ENCODE results near the gene DDX1. TPM values are rescaled to one million over a fixed set of nuclear protein-coding genes. Genes with fewer than 3 reads are reported as not detected.

Gene DDX1
- total and polyA plus RNA-seq, 2 donors (not counting 1 experiment from before 2014, with no cell fraction given): 13.2 to 52.6 TPM

GRCh38 chr2:15645300-15645699, 53.6 kb downstream of the DDX1 start:
- Mint-ChIP-seq H3K27ac (no peak overlapping the region), H3K4me1 (peaks cover 1% of the 10 kb centered on the region), H3K4me3 (no peak overlapping the region), H3K9me3 (ENCODE audit: insufficient read depth) (peaks cover 6% of the 10 kb centered on the region), H3K27me3 (peaks cover 9% of the 10 kb centered on the region)
- Histone ChIP-seq H3K4me1 (ENCODE audit: control insufficient read depth in 2 of 2, insufficient read depth in 2 of 2, low read length in 2 of 2) (no peaks in the 10 kb centered on the region), H3K9ac (ENCODE audit: low read length) (no peak overlapping the region), H3K79me2 (ENCODE audit: control insufficient read depth, insufficient read depth, low read length) (no peaks in the 10 kb centered on the region), H3K4me2 (replicated peaks; ENCODE audit: low read depth, low read length, poor library complexity, severe bottlenecking) (no peak overlapping the region), H3K36me3 (replicated peaks in 1 of 2; ENCODE audit: control extremely low read depth in 1 of 2, control insufficient read depth in 1 of 2, extremely low read depth in 1 of 2, insufficient read depth in 2 of 2, low read length in 1 of 2) (peaks cover 0 to 5% of the 10 kb centered on the region in 2 experiments), H3K27ac (ENCODE audit: low read length in 2 of 2) (no peak overlapping the region), H3K4me3 (ENCODE audit: control extremely low read depth in 1 of 5, extremely low read depth in 1 of 5, insufficient read depth in 1 of 5, low read depth in 2 of 5, low read length in 4 of 5) (no peak overlapping the region), H2AFZ (ENCODE audit: insufficient read depth, low read depth, low read length, poor library complexity, severe bottlenecking) (no peak overlapping the region), H3K9me3 (ENCODE audit: control extremely low read depth in 1 of 3, control insufficient read depth in 2 of 3, insufficient read depth in 1 of 3, low read length in 2 of 3) (peaks cover 0 to 5% (median 0%) of the 10 kb centered on the region in 3 donors), H4K20me1 (ENCODE audit: control insufficient read depth, insufficient read depth, low read length, poor library complexity, severe bottlenecking) (no peaks in the 10 kb centered on the region), H3K27me3 (replicated peaks in 1 of 4; ENCODE audit: control extremely low read depth in 1 of 4, control insufficient read depth in 3 of 4, insufficient read depth in 4 of 4, low read length in 3 of 4) (peaks cover 0 to 2% (median 0%) of the 10 kb centered on the region in 4 experiments)
- TF ChIP-seq EZH2 (IDR thresholded peaks at IDR 0.05; ENCODE audit: borderline replicate concordance, insufficient read depth, low read depth, low read length, poor library complexity, severe bottlenecking) (no peak), CTCF (IDR thresholded peaks at IDR 0.05) (no peak)
- ChIA-PET CTCF (no interaction called here), POLR2A (no interaction called here)
- no peak for DNase-seq
- no peak for ATAC-seq (ENCODE audit: low read depth)
- intact Hi-C loops (cut with micrococcal nuclease): no loop called here
- 100% methylated on average over 1 of the region's 2 CpGs for WGBS (ENCODE audit: insufficient coverage)

- no peak for ATAC-seq (ENCODE audit: low read depth)
- H3K4me2 ChIP-seq (replicated peaks; ENCODE audit: low read depth, low read length, poor library complexity, severe bottlenecking): no peak overlapping the region
- no peak for TF ChIP-seq CTCF (IDR thresholded peaks at IDR 0.05)
- TF ChIP-seq EZH2 (IDR thresholded peaks at IDR 0.05; ENCODE audit: borderline replicate concordance, insufficient read depth, low read depth, low read length, poor library complexity, severe bottlenecking): no peak
- Mint-ChIP-seq H3K27ac (no peak overlapping the region), H3K9me3 (ENCODE audit: insufficient read depth) (peaks cover 6% of the 10 kb centered on the region), H3K4me3 (no peak overlapping the region), H3K4me1 (no peaks in the 10 kb centered on the region), H3K27me3 (peaks cover 9% of the 10 kb centered on the region)
- H3K9ac ChIP-seq (ENCODE audit: low read length): no peak overlapping the region
- DNase-seq: no peak
- no peak overlapping the region for H3K4me3 ChIP-seq (ENCODE audit: control extremely low read depth in 1 of 5, extremely low read depth in 1 of 5, insufficient read depth in 1 of 5, low read depth in 2 of 5, low read length in 4 of 5)
- H3K27me3 ChIP-seq (replicated peaks in 1 of 4; ENCODE audit: control extremely low read depth in 1 of 4, control insufficient read depth in 3 of 4, insufficient read depth in 4 of 4, low read length in 3 of 4): peaks cover 0 to 2% (median 0%) of the 10 kb centered on the region in 4 experiments
- ChIA-PET POLR2A (no interaction called here), CTCF (no interaction called here)
- H3K4me1 ChIP-seq (ENCODE audit: control insufficient read depth in 2 of 2, insufficient read depth in 2 of 2, low read length in 2 of 2): no peaks in the 10 kb centered on the region
- intact Hi-C loops (cut with micrococcal nuclease): no loop called here
- H3K27ac ChIP-seq (ENCODE audit: low read length in 2 of 2): no peak overlapping the region
- peaks cover 0 to 5% of the 10 kb centered on the region in 2 experiments for H3K36me3 ChIP-seq (replicated peaks in 1 of 2; ENCODE audit: control extremely low read depth in 1 of 2, control insufficient read depth in 1 of 2, extremely low read depth in 1 of 2, insufficient read depth in 2 of 2, low read length in 1 of 2)
- 79% methylated on average over 7 of the region's 9 CpGs for WGBS (ENCODE audit: insufficient coverage)
- no peaks in the 10 kb centered on the region for H3K79me2 ChIP-seq (ENCODE audit: control insufficient read depth, insufficient read depth, low read length)
- H2AFZ ChIP-seq (ENCODE audit: insufficient read depth, low read depth, low read length, poor library complexity, severe bottlenecking): no peak overlapping the region
- no peaks in the 10 kb centered on the region for H4K20me1 ChIP-seq (ENCODE audit: control insufficient read depth, insufficient read depth, low read length, poor library complexity, severe bottlenecking)
- H3K9me3 ChIP-seq (ENCODE audit: control extremely low read depth in 1 of 3, control insufficient read depth in 2 of 3, insufficient read depth in 1 of 3, low read length in 2 of 3): peaks cover 0 to 5% (median 0%) of the 10 kb centered on the region in 3 donors
Measured at GRCh38 chr2:15645720-15646385, 54.2 kb downstream of the DDX1 start.
